ENCODE measurements around the gene CASD1. TPM values are rescaled to one million over a fixed set of nuclear protein-coding genes. Genes with fewer than 3 reads are reported as not detected.
A peak's percentile ranks its signal among the peaks of the same experiment; 100 is the strongest.

CASD1 gene
- total RNA-seq, 4 donors from 2014 or later: 5.4 to 9.9 (median 8.0) TPM

GRCh38 chr7:94509887-94510581 is 425 bp downstream of the CASD1 start:
- TF ChIP-seq POLR2A (IDR thresholded peaks at IDR 0.05) (no peak), CTCF (IDR thresholded peaks at IDR 0.05) (no peak)
- WGBS, 2 donors: 1% methylated on average over 23 to 40 of the region's 75 CpGs
- H3K4me3 ChIP-seq (ENCODE audit: low read depth, poor library complexity, severe bottlenecking): peak overlapping the region; percentile 82
- intact Hi-C loops (cut with DNase I; ENCODE audit: low total_unique reads): no loop called here
- peak; percentile 33 to 89 for DNase-seq (ENCODE audit: low spot score in 2 of 2)

GRCh38 chr7:94510582-94511496 is 1.2 kb downstream of the CASD1 start:
- peak overlapping the region; percentile 82 for H3K4me3 ChIP-seq (ENCODE audit: low read depth, poor library complexity, severe bottlenecking)
- peak in 1 of 2 donors; percentile 84 for DNase-seq (ENCODE audit: low spot score in 2 of 2)
- intact Hi-C loops (cut with DNase I; ENCODE audit: low total_unique reads): no loop called here
- 13 to 14% methylated on average over 15 to 16 of the region's 16 CpGs for WGBS, 2 donors
- TF ChIP-seq CTCF (IDR thresholded peaks at IDR 0.05): no peak
- TF ChIP-seq POLR2A (IDR thresholded peaks at IDR 0.05): no peak

- no peak for TF ChIP-seq CTCF (IDR thresholded peaks at IDR 0.05)
- TF ChIP-seq POLR2A (IDR thresholded peaks at IDR 0.05): no peak
- intact Hi-C loops (cut with DNase I; ENCODE audit: low total_unique reads): no loop called here
- H3K4me3 ChIP-seq (ENCODE audit: low read depth, poor library complexity, severe bottlenecking): no peak overlapping the region
These were observed 2.1 kb downstream of the CASD1 start for GRCh38 chr7:94511718-94512117.

GRCh38 chr7:94512735-94513564 is 3.3 kb downstream of the CASD1 start:
- WGBS, 2 donors: 74 to 81% methylated on average over 11 of the region's 11 CpGs
- no peak for TF ChIP-seq POLR2A (IDR thresholded peaks at IDR 0.05)
- no peak for TF ChIP-seq CTCF (IDR thresholded peaks at IDR 0.05)
- no peak overlapping the region for H3K4me3 ChIP-seq (ENCODE audit: low read depth, poor library complexity, severe bottlenecking)
- peak in 1 of 2 donors; percentile 57 for DNase-seq (ENCODE audit: low spot score in 2 of 2)
- intact Hi-C loops (cut with DNase I; ENCODE audit: low total_unique reads): no loop called here

More at GRCh38 chr7:94511718-94512117, 2.1 kb downstream of the CASD1 start:
- no peak for DNase-seq (ENCODE audit: low spot score in 2 of 2)

- intact Hi-C loops (cut with DNase I; ENCODE audit: low total_unique reads): no loop called here
- TF ChIP-seq POLR2A (IDR thresholded peaks at IDR 0.05): no peak
- TF ChIP-seq CTCF (IDR thresholded peaks at IDR 0.05): no peak
- H3K4me3 ChIP-seq (ENCODE audit: low read depth, poor library complexity, severe bottlenecking): no peak overlapping the region
- DNase-seq (ENCODE audit: low spot score in 2 of 2): no peak
These were observed 3.9 kb downstream of the CASD1 start for GRCh38 chr7:94513565-94513860.

Data from lower leg skin (tissue), 4 donors.